Esophagus muscularis mucosa (tissue), 4 donors: Measurements from ENCODE around the gene PAX5. TPM values are rescaled to one million over a fixed set of nuclear protein-coding genes. Genes with fewer than 3 reads are reported as not detected.

Experiments used
- DNase-seq: peaks from one replicate; pipeline ENCODE4 v3.0.0-alpha.2; 2017; ENCODE audit errors: extremely low spot score
- H3K27ac ChIP-seq, 4 donors: fragments of 200-600 bp; sonication (generic); replicated peaks in 1 of 4; 1 replicate in 3 of 4; 2 replicates in 1 of 4; pipeline ENCODE4 v1.5.1; 2016 to 2019; ENCODE audit warnings: mild to moderate bottlenecking in 1 of 4
- H3K27me3 ChIP-seq, 4 donors: fragments of 200-600 bp; sonication (generic); one replicate each; pipeline versions ENCODE4 v1.5.1 to v1.6.0; 2016 to 2019
- H3K36me3 ChIP-seq, 4 donors: fragments of 200-600 bp; sonication (generic); one replicate each; pipeline ENCODE4 v1.5.1; 2016 to 2019
- H3K4me1 ChIP-seq, 4 donors: fragments of 200-600 bp; sonication (generic); one replicate each; pipeline ENCODE4 v1.5.1; 2016 to 2019
- H3K4me3 ChIP-seq, 4 donors: fragments of 200-600 bp; sonication (generic); 1 replicate in 2 of 4; 2 replicates in 2 of 4; pipeline ENCODE4 v1.5.1; 2016 to 2019; ENCODE audit warnings: mild to moderate bottlenecking in 4 of 4, moderate library complexity in 1 of 4
- H3K9me3 ChIP-seq, 4 donors: fragments of 200-600 bp; sonication (generic); 1 replicate in 3 of 4; 2 replicates in 1 of 4; pipeline ENCODE4 v1.5.1; 2016 to 2019
- CTCF ChIP-seq, 3 experiments: fragments of 200-600 bp in 2 of 3; fragments of 450-650 bp in 1 of 3; sonication (generic) in 2 of 3; IDR thresholded peaks; one replicate each; pipeline ENCODE4 v1.5.1; 2017 to 2019; ENCODE audit warnings: antibody characterized with exemption in 3 of 3, mild to moderate bottlenecking in 2 of 3, moderate library complexity in 1 of 3
- EP300 ChIP-seq: sonication (generic); formaldehyde crosslinking; IDR thresholded peaks from one replicate; pipeline ENCODE4 v1.6.1; 2017; ENCODE audit warnings: antibody characterized with exemption
- POLR2A ChIP-seq: fragments of 450-650 bp; IDR thresholded peaks from one replicate; pipeline ENCODE4 v1.6.1; 2017; ENCODE audit warnings: antibody characterized with exemption, moderate library complexity, mild to moderate bottlenecking, low read depth
- POLR2AphosphoS5 ChIP-seq, 2 donors: sonication (generic); formaldehyde crosslinking; IDR thresholded peaks; one replicate each; pipeline ENCODE4 v1.6.1; 2017; ENCODE audit warnings: antibody characterized with exemption in 2 of 2
- WGBS: methylation state at CpG from one replicate; pipeline ENCODE4 v1.1.5; 2018; 5-methylcytosine and 5-hydroxymethylcytosine counted together
- intact Hi-C: fragments of 100-400 bp; cut with DNase I; formaldehyde crosslinking; loops from one replicate; pipeline ENCODE4 v1.15.1; 2023
- total RNA-seq, 4 donors: library from RNA; depleted of rRNA; stranded (reverse); fragments of >200 nt; gene quantifications; one replicate each; pipeline versions ENCODE4 v1.1.0 to v1.2.1, GENCODE V29; 2016

The PAX5 gene
- total RNA-seq, 4 donors from 2014 or later = 0.17 TPM; not detected in 3

GRCh38 chr9:36855448-36856315, 178.4 kb downstream of the PAX5 start:
- no peak for TF ChIP-seq POLR2AphosphoS5 (IDR thresholded peaks at IDR 0.05)
- no peak for TF ChIP-seq EP300
- no peak for TF ChIP-seq POLR2A
- TF ChIP-seq CTCF (IDR thresholded peaks at IDR 0.05) = no peak
- 68% methylated on average over 9 of the region's 9 CpGs for WGBS
- H3K27ac ChIP-seq = no peak overlapping the region
- H3K4me3 ChIP-seq = no peak overlapping the region
- no peaks in the 10 kb centered on the region for H3K36me3 ChIP-seq
- DNase-seq = no peak
- no peaks in the 10 kb centered on the region for H3K4me1 ChIP-seq
- intact Hi-C loops = no loop called here
- H3K9me3 ChIP-seq = no peaks in the 10 kb centered on the region
- peaks cover 0 to 64% (median 0%) of the 10 kb centered on the region in 4 donors for H3K27me3 ChIP-seq

GRCh38 chr9:36854751-36855150, 179.3 kb downstream of the PAX5 start:
- Histone ChIP-seq H3K4me1 (no peaks in the 10 kb centered on the region), H3K9me3 (no peaks in the 10 kb centered on the region), H3K4me3 (no peak overlapping the region), H3K36me3 (no peaks in the 10 kb centered on the region), H3K27me3 (peaks cover 0 to 63% (median 0%) of the 10 kb centered on the region in 4 donors), H3K27ac (no peak overlapping the region)
- TF ChIP-seq POLR2A (no peak), CTCF (IDR thresholded peaks at IDR 0.05) (no peak), EP300 (no peak), POLR2AphosphoS5 (IDR thresholded peaks at IDR 0.05) (no peak)
- WGBS = 80% methylated on average over 10 of the region's 10 CpGs
- DNase-seq = no peak
- intact Hi-C loops = no loop called here

- Histone ChIP-seq H3K27ac (no peak overlapping the region), H3K27me3 (peaks cover 0 to 62% (median 0%) of the 10 kb centered on the region in 4 donors), H3K4me1 (no peaks in the 10 kb centered on the region), H3K36me3 (no peaks in the 10 kb centered on the region), H3K9me3 (no peaks in the 10 kb centered on the region), H3K4me3 (no peak overlapping the region)
- 72% methylated on average over 13 of the region's 13 CpGs for WGBS
- no peak for DNase-seq
- intact Hi-C loops = no loop called here
- no peak for TF ChIP-seq EP300
- TF ChIP-seq POLR2AphosphoS5 (IDR thresholded peaks at IDR 0.05) = no peak
- no peak for TF ChIP-seq CTCF (IDR thresholded peaks at IDR 0.05)
- TF ChIP-seq POLR2A = no peak
Observed at GRCh38 chr9:36854034-36854433, 180.0 kb downstream of the PAX5 start.

- no peaks in the 10 kb centered on the region for H3K4me1 ChIP-seq
- H3K4me3 ChIP-seq = no peak overlapping the region
- H3K9me3 ChIP-seq = no peaks in the 10 kb centered on the region
- peaks cover 0 to 63% (median 0%) of the 10 kb centered on the region in 4 donors for H3K27me3 ChIP-seq
- no peak overlapping the region for H3K27ac ChIP-seq
- WGBS = 65% methylated on average over 1 of the region's 1 CpG
- no peak for DNase-seq
- intact Hi-C loops = no loop called here
- no peaks in the 10 kb centered on the region for H3K36me3 ChIP-seq
- no peak for TF ChIP-seq CTCF (IDR thresholded peaks at IDR 0.05)
- no peak for TF ChIP-seq POLR2A
- TF ChIP-seq POLR2AphosphoS5 (IDR thresholded peaks at IDR 0.05) = no peak
- TF ChIP-seq EP300 = no peak
Observed at GRCh38 chr9:36853233-36853632, 180.8 kb downstream of the PAX5 start.
